Mesenchymal stem cell (in vitro differentiated cells and primary cell): ENCODE measurements around the gene GLYATL1B.
"Not testable (repeated sequence)": the region's sequence is repeated elsewhere in the genome, so short reads cannot be mapped to it uniquely, and the experiment has no call there.

Experiments
- DNase-seq: peaks from one replicate; pipeline ENCODE4 v3.0.0-alpha.2; 2013
- H2AFZ ChIP-seq: one replicate; pipeline ENCODE4 v1.6.1; 2013; ENCODE audit warnings: low read depth, mild to moderate bottlenecking, control low read depth, inconsistent platforms, low read length, moderate library complexity
- H2AK5ac ChIP-seq: 2 replicates; pipeline ENCODE4 v1.6.1; 2013; ENCODE audit warnings: low read length, moderate library complexity, mild to moderate bottlenecking, inconsistent platforms; ENCODE audit not compliant: severe bottlenecking
- H2BK120ac ChIP-seq: one replicate; pipeline ENCODE4 v1.6.1; 2013; ENCODE audit warnings: low read depth, mild to moderate bottlenecking, inconsistent platforms, low read length, moderate library complexity
- H2BK12ac ChIP-seq, 2 experiments: one replicate each; pipeline ENCODE4 v1.6.1; 2013; ENCODE audit warnings: inconsistent platforms in 2 of 2, low read length in 2 of 2, mild to moderate bottlenecking in 2 of 2, moderate library complexity in 2 of 2, control low read depth in 1 of 2
- H2BK15ac ChIP-seq: one replicate; pipeline ENCODE4 v1.6.1; 2013; ENCODE audit warnings: mild to moderate bottlenecking, low read depth, inconsistent platforms; ENCODE audit not compliant: poor library complexity, severe bottlenecking
- H2BK5ac ChIP-seq: 2 replicates; pipeline ENCODE4 v1.6.1; 2013; ENCODE audit warnings: low read depth, mild to moderate bottlenecking, low read length, control low read depth, inconsistent platforms; ENCODE audit not compliant: poor library complexity, severe bottlenecking
- H3K14ac ChIP-seq, 2 experiments: one replicate each; pipeline ENCODE4 v1.6.1; 2013; ENCODE audit warnings: inconsistent platforms in 2 of 2, low read length in 2 of 2, control low read depth in 1 of 2, mild to moderate bottlenecking in 1 of 2, moderate library complexity in 1 of 2
- H3K18ac ChIP-seq, 2 experiments: one replicate each; pipeline ENCODE4 v1.6.1; 2013; ENCODE audit warnings: inconsistent platforms in 2 of 2, low read length in 2 of 2, control low read depth in 1 of 2, low read depth in 1 of 2, mild to moderate bottlenecking in 1 of 2
- H3K23ac ChIP-seq, 2 experiments: one replicate each; pipeline ENCODE4 v1.6.1; 2013; ENCODE audit warnings: inconsistent platforms in 2 of 2, low read length in 2 of 2, mild to moderate bottlenecking in 2 of 2, moderate library complexity in 2 of 2, control low read depth in 1 of 2
- H3K27ac ChIP-seq: 2 replicates; pipeline ENCODE4 v1.5.1; 2013; ENCODE audit warnings: mild to moderate bottlenecking, moderate library complexity, low read length, control low read depth, inconsistent platforms; ENCODE audit not compliant: poor library complexity, severe bottlenecking
- H3K27me3 ChIP-seq, 2 experiments: 2 replicates each; pipeline versions ENCODE4 v1.6.1 to v1.7.0; 2013; ENCODE audit warnings: low read length in 2 of 2, mild to moderate bottlenecking in 2 of 2, moderate library complexity in 2 of 2, control low read depth in 1 of 2, inconsistent platforms in 1 of 2; ENCODE audit not compliant: control insufficient read depth in 1 of 2, insufficient read depth in 1 of 2
- H3K36me3 ChIP-seq, 2 experiments: 2 replicates each; pipeline versions ENCODE4 v1.6.1 to v1.7.0; 2013; ENCODE audit warnings: low read length in 2 of 2, control low read depth in 1 of 2, inconsistent platforms in 1 of 2, low read depth in 1 of 2, mild to moderate bottlenecking in 1 of 2; ENCODE audit not compliant: insufficient read depth in 2 of 2, control insufficient read depth in 1 of 2
- H3K4ac ChIP-seq, 2 experiments: one replicate each; pipeline ENCODE4 v1.6.1; 2013; ENCODE audit warnings: inconsistent platforms in 2 of 2, low read length in 2 of 2, mild to moderate bottlenecking in 2 of 2, moderate library complexity in 2 of 2, control low read depth in 1 of 2, low read depth in 1 of 2
- H3K4me1 ChIP-seq: 2 replicates; pipeline ENCODE4 v1.6.1; 2013; ENCODE audit warnings: low read depth, low read length, control low read depth; ENCODE audit not compliant: control insufficient read depth, insufficient read depth
- H3K4me2 ChIP-seq: 2 replicates; pipeline ENCODE4 v1.6.1; 2013; ENCODE audit warnings: low read length, mild to moderate bottlenecking, inconsistent platforms; ENCODE audit not compliant: poor library complexity, severe bottlenecking
- H3K4me3 ChIP-seq, 2 experiments: 2 replicates each; pipeline versions ENCODE4 v1.5.1 to v1.7.0; 2013; ENCODE audit warnings: low read length in 2 of 2, mild to moderate bottlenecking in 2 of 2, control low read depth in 1 of 2, low read depth in 1 of 2; ENCODE audit not compliant: insufficient read depth in 1 of 2
- H3K79me1 ChIP-seq: replicated peaks from 2 replicates; pipeline ENCODE4 v1.6.1; 2013; ENCODE audit warnings: mild to moderate bottlenecking, control low read depth, low read length, inconsistent platforms; ENCODE audit not compliant: poor library complexity, severe bottlenecking
- H3K9ac ChIP-seq: 2 replicates; pipeline ENCODE4 v1.7.0; 2013; ENCODE audit warnings: mild to moderate bottlenecking, low read length, moderate library complexity
- H3K9me3 ChIP-seq: 2 replicates; pipeline ENCODE4 v1.7.0; 2013; ENCODE audit warnings: mild to moderate bottlenecking, low read length; ENCODE audit not compliant: control insufficient read depth
- H4K8ac ChIP-seq: one replicate; pipeline ENCODE4 v1.6.1; 2013; ENCODE audit warnings: inconsistent platforms, mild to moderate bottlenecking, low read length, moderate library complexity
- H4K91ac ChIP-seq: one replicate; pipeline ENCODE4 v1.6.1; 2013; ENCODE audit warnings: mild to moderate bottlenecking, low read length, inconsistent platforms
- WGBS: methylation state at CpG from one replicate; pipeline ENCODE4 v1.1.7; 2013; ENCODE audit warnings: mixed read lengths; 5-methylcytosine and 5-hydroxymethylcytosine counted together

GLYATL1B gene

GRCh38 chr11:59076876-59077571, 9.1 kb upstream of the GLYATL1B start:
- Histone ChIP-seq H2BK120ac (no peak overlapping the region), H3K4me2 (no peak overlapping the region), H2BK12ac (no peak overlapping the region), H3K27me3 (peaks cover 0 to 3% of the 10 kb centered on the region in 2 experiments), H3K9ac (no peak overlapping the region), H3K4me3 (no peak overlapping the region), H3K9me3 (peaks cover 6% of the 10 kb centered on the region), H2BK5ac (no peak overlapping the region), H2AFZ (no peak overlapping the region), H3K79me1 (no peaks in the 10 kb centered on the region), H3K36me3 (no peaks in the 10 kb centered on the region), H3K18ac (no peak overlapping the region), H2BK15ac (no peak overlapping the region), H3K14ac (no peak overlapping the region), H3K4ac (no peak overlapping the region), H3K4me1 (no peaks in the 10 kb centered on the region), H3K27ac (no peak overlapping the region), H2AK5ac (no peak overlapping the region), H3K23ac (no peak overlapping the region), H4K91ac (no peak overlapping the region), H4K8ac (no peak overlapping the region)
- DNase-seq: no peak
- 90% methylated on average over 7 of the region's 8 CpGs for WGBS

DNA sequence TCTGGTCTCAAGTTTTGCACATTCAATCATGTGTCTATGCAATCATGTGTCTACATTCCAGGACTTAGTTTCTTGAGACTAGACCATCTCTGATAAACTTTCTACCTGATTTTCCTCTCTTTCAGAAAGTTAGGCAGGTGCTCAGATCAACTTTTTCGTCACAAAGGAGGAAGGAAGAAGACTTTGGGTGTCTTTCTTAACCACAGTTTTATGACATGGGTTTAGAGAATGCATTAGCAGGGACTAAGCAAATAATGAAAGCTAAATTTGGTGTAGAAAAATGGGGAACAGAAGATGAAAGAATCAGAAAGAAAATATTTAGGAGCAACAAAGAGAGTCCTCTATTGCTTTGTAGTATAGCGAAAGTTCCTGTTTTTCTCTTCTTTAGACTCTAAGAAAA, 7.7 kb upstream of the GLYATL1B start:
- Histone ChIP-seq H4K8ac (no peak overlapping the region), H2BK12ac (no peak overlapping the region), H3K4me3 (no peak overlapping the region), H3K9me3 (peaks cover 5% of the 10 kb centered on the region), H2BK5ac (no peak overlapping the region), H3K23ac (no peak overlapping the region), H2AFZ (no peak overlapping the region), H4K91ac (no peak overlapping the region), H3K9ac (no peak overlapping the region), H2BK15ac (no peak overlapping the region), H2BK120ac (no peak overlapping the region), H3K27ac (no peak overlapping the region), H2AK5ac (no peak overlapping the region), H3K79me1 (no peaks in the 10 kb centered on the region), H3K4ac (no peak overlapping the region), H3K18ac (no peak overlapping the region), H3K14ac (no peak overlapping the region), H3K27me3 (peaks cover 0 to 5% of the 10 kb centered on the region in 2 experiments), H3K4me1 (no peaks in the 10 kb centered on the region), H3K4me2 (no peak overlapping the region), H3K36me3 (no peaks in the 10 kb centered on the region)
- DNase-seq: no peak
- WGBS: 71% methylated on average over 2 of the region's 2 CpGs

- Histone ChIP-seq H3K14ac (no peak overlapping the region), H3K4me1 (no peaks in the 10 kb centered on the region), H3K36me3 (no peaks in the 10 kb centered on the region), H3K4ac (no peak overlapping the region), H3K4me2 (no peak overlapping the region), H2AFZ (no peak overlapping the region), H2BK5ac (no peak overlapping the region), H3K4me3 (no peak overlapping the region), H3K23ac (no peak overlapping the region), H4K91ac (no peak overlapping the region), H2BK15ac (no peak overlapping the region), H3K27me3 (peaks cover 0 to 5% of the 10 kb centered on the region in 2 experiments), H2BK12ac (no peak overlapping the region), H2AK5ac (no peak overlapping the region), H3K27ac (no peak overlapping the region), H3K18ac (no peak overlapping the region), H4K8ac (no peak overlapping the region), H2BK120ac (no peak overlapping the region), H3K9ac (no peak overlapping the region), H3K79me1 (no peaks in the 10 kb centered on the region), H3K9me3 (no peaks in the 10 kb centered on the region)
- WGBS: 89% methylated on average over 1 of the region's 1 CpG
- DNase-seq: no peak
These were observed 7.0 kb upstream of the GLYATL1B start for GRCh38 chr11:59079086-59079485.

DNA sequence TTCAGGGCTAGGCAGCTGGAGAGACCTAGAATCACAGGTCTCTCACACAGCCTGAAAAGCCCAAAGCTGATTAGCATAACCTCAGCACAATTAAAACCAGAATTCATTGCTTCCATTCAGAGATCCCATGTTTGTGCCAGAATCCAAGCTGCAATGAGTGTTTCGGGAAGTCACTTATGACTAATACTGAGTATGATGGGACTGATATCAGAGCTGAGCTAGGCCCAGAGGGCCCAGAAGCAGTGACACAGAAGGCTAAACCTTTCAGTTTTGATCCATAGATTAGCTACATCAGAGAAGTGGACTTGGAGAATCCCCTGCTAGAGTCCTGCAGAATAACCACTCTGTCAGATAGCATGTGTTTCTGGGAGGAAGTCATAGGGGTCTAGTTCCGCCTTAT, 5.7 kb upstream of the GLYATL1B start:
- not testable (repeated sequence) for H3K27me3 ChIP-seq

More for the DNA sequence above, 5.7 kb upstream of the GLYATL1B start:
- H4K8ac ChIP-seq, H3K27ac ChIP-seq, H3K18ac ChIP-seq, H3K79me1 ChIP-seq, H2BK15ac ChIP-seq, H3K4me2 ChIP-seq, H3K36me3 ChIP-seq, H3K9me3 ChIP-seq, DNase-seq, H3K23ac ChIP-seq, H3K4me3 ChIP-seq, H3K4ac ChIP-seq, H2BK5ac ChIP-seq, H2AFZ ChIP-seq, H3K4me1 ChIP-seq, H2BK120ac ChIP-seq, H4K91ac ChIP-seq, H2AK5ac ChIP-seq, H3K14ac ChIP-seq, H2BK12ac ChIP-seq: not testable (repeated sequence)
- H3K9ac ChIP-seq: peak overlapping the region; percentile 47
- WGBS: 100% methylated on average over 1 of the region's 2 CpGs
